GDM1 (cell line): ENCODE measurements around the gene SORL1.

Experiments used
- DNase-seq: peaks from one replicate; lab custom pipeline; 2025; lab: John Stamatoyannopoulos, UW

Gene SORL1

GRCh38 chr11:121590772-121591404 is 138.8 kb downstream of the SORL1 start:
- no peak for DNase-seq

GRCh38 chr11:121591405-121592033 is 139.4 kb downstream of the SORL1 start:
- DNase-seq: peak; percentile 30

GRCh38 chr11:121592708-121593107 is 140.6 kb downstream of the SORL1 start:
- no peak for DNase-seq

- no peak for DNase-seq
These were observed 143.6 kb downstream of the SORL1 start for GRCh38 chr11:121595717-121596161.

DNA sequence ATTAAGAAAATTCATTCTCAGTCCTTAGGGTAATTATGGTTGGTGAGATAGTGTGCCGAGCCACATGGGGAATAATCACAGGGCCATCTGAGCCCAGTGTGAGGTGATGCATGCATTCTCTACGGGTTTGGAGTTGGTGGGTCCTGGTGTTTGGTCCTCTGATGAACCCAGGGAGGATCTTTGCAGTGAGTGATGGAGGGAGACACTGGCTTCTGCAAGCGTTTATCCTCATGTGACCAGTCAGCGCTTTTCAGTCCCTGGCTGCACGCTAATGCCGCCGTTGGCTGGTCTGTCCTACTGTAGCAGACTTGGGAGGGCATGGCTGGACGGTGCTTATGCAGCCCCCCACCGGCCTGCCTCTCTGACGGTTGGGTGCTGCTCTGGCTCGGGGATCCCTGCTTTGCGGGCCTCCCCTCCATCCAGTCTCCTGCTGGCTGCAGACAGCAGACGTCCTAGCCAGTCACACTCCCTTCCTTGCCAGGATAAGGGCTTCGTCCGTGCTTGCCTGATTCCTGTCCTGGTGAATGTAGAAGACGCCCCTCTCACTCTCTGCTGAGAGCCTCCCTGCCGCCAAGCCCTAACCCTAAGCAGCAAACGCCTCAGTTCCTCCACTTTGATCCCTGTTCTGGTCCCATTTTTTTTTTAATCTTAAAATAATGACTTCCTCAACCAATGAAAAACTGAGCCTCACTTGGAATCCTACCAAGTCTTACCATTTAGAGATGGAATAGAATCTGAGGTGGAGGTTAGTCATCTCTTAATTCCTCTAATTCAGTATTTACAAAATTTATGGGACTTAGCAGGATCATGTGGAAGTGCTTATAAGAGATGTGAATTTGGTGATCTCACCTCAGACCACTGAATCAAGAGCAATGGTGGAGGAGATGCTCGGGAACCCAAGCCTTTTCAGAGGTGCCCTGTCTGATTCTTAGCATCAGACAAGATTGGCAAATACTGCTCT is 144.4 kb downstream of the SORL1 start:
- DNase-seq: no peak

DNA sequence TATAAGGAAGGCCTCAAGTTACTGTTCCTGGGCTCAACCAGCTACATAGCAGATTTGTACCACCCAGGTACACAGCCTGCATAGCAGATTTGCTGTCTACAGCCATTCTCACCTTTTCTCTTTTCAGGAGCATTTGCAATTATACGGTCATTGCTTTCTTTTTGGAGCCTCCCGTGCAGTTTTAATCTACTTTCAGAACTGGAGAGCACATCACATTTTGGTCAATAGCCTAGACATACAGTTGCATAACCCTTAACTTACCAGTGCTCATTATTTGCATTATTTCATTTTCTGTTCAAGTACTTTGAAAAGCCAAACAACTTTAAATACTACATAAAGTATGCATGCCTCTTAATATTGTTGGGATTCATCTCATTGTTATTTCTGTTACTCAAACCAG is 151.2 kb downstream of the SORL1 start:
- no peak for DNase-seq

DNA sequence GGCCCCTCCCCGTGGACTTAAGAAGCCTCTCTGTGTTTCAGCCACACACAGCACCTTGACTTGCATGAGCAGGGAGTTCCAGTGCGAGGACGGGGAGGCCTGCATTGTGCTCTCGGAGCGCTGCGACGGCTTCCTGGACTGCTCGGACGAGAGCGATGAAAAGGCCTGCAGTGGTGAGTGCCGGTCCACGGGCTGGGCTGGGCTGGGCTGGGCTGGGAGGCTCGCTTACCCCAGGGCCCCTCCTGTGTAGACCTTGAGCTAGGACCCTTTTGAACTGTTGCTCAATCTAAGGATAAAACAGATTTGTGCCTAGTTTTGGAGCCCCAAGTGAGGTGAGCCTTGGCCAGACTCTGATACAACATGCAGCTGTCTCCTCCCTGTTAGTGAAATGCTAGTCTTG is 152.0 kb downstream of the SORL1 start:
- no peak for DNase-seq

- no peak for DNase-seq
These were observed 154.2 kb downstream of the SORL1 start for GRCh38 chr11:121606354-121606753.

GRCh38 chr11:121607341-121607740 is 155.2 kb downstream of the SORL1 start:
- no peak for DNase-seq

DNA sequence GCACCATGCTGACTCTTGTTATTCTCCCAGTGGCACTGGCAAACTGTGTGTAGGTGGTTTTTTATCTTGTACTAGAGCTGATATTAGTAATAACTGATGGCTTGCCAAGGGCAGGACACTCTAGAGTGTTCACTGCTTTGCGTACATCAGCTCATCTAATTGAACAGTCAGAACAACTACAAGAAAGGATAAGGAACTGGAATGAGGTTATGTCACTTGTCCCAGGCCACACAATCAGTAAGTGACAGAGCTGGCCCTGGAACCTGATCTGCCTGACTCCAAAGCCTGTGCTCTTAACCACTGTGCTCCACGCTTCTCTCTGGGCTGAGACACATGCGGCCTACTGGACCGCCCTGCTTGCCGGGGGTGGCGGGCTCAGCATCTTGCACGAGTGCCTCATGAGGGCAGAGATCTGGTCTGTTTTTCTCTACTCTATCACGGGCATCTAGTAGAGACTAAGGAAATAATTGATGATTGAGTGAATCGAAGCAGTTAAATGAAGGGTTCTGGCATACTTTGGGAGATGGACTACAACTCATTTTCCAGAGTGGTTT is 156.5 kb downstream of the SORL1 start:
- DNase-seq: no peak

- DNase-seq: no peak
These were observed 158.6 kb downstream of the SORL1 start for GRCh38 chr11:121610706-121611105.

DNA sequence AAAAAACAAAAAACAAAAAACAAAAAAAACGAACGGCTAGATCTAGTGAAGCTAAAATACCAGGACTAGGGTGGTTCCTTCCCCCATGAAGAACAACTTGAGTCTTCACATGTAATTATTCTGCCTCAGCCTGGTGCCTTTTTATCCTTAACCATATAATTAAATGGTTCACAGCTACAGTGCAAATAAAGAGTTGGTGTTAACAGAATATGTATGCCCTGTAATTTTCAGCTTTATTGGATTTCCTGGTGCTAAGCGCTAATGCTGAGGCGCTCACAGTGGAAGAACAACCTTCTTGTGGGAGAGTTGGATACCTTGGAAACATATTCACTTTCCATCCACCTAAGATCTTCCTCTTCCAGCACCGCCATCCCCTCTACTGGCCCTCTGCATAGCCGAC is 159.1 kb downstream of the SORL1 start:
- no peak for DNase-seq

DNA sequence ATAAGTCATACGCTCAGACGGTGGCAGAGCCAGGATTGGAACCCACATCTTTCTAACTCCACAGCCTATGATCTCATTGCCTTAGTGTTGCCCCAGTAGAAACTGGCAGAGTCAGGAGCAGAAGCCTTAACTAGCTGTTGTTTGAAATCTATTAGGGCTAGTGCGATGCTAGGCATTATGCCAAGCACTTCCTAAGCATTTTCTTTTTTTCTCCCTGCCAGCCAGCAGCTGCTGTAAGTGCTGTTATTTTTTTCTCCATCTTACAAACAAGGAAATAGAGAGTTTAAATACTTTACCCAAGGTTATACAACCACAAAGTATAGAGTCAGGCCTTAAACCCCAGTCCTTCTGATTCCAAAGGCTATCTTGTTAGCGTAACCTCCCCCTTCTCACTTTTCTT is 161.6 kb downstream of the SORL1 start:
- no peak for DNase-seq

DNA sequence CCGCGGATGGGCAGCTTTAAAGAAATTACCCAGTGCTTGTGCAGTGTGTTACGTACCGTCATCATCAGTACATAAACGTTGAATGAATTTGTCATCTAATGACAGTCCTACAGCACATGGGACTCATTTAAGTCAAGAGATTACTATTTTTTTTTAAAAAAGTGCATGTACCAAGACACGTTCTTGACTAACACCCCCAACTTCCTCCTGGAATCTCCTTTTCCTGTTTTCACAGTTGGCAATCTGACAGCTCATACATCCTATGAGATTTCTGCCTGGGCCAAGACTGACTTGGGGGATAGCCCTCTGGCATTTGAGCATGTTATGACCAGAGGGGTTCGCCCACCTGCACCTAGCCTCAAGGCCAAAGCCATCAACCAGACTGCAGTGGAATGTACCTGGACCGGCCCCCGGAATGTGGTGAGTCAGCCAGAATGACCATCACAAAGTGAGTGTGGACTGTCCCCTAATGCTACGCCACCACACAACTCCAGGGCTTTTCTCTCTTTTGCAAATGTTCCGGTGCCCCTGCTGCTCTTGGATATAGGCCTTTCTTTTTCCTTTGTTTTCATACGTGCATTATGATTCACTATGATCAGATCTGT is 162.6 kb downstream of the SORL1 start:
- no peak for DNase-seq

GRCh38 chr11:121615501-121615900 is 163.4 kb downstream of the SORL1 start:
- no peak for DNase-seq

DNA sequence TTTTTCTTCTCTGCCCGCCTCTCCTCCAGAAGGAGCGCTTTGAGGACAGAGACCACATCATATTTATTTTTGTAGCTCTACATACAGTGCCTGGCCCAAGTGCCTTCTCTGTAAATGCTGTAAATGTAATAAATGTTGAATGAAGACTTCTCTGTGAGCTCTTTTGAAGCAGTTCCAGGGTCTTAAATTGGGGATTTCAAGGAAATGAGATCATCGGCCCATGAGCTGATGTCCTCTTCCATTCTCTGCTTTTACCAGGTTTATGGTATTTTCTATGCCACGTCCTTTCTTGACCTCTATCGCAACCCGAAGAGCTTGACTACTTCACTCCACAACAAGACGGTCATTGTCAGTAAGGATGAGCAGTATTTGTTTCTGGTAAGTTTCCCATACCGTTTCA is 166.4 kb downstream of the SORL1 start:
- DNase-seq: no peak

GRCh38 chr11:121625777-121626506 is 173.8 kb downstream of the SORL1 start:
- no peak for DNase-seq

- no peak for DNase-seq
These were observed 174.4 kb downstream of the SORL1 start for GRCh38 chr11:121626507-121626875.

DNA sequence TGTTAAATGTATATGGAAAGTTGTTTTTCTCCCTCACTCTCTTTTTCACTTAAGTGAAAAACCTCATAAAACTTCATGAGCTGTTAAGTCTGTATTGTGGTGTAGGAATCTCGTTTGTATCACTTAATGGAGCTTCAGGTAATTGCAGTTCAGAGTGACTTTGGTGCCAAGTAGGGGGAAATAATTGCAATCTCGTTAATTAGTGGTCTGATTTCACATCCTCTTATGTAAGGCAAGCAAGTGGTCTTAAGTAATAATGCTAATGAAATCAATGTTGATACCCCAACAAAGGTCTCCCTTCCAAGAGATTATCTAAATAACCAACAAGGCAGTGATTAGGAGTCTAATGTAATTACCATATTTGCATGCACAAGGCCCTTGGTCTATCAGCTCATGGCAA is 174.9 kb downstream of the SORL1 start:
- DNase-seq: no peak

DNA sequence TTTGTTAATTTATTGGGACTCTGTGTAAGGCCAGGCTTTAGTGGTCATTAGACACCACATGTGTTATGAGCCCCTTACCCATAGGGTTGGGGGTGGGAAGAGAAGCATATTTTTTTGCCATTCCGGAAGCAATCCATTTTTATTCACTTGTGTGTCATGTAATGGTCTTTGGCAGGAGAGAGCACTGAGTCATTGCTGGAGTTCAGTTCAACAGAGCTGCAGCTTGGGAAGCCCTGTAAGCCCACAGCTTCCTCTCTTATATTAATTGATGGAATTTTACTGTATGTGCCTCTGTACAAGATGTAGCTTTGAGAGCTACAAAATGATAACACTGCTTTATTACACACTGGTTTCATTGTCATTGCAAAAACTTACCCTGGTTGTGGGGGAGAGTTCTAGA is 177.9 kb downstream of the SORL1 start:
- DNase-seq: no peak

DNA sequence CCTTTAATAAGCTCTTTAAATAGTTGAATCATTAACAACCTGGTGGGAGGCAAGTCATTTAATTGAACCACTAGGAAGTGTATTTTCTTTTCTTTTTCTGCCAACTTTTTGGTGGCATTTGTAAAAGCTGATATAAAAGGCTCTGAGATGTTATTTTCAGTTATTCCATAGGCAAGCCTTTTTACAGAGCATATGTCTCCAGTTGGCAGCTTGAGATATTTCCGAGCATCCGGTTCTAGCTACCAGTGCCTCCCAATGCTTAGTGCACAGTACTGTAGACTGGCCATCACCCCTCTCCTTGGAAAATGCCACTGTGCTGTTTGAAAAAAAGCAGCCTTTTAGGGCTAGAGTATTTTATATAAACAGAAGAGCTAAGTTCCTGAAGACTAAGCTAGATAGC is 179.3 kb downstream of the SORL1 start:
- no peak for DNase-seq

- DNase-seq: no peak
These were observed 182.2 kb downstream of the SORL1 start for GRCh38 chr11:121634273-121634672.
